T-cell (primary cell): ENCODE measurements around the gene CELF5. TPM values are rescaled to one million over a fixed set of nuclear protein-coding genes. Genes with fewer than 3 reads are reported as not detected.

Experiments
- ATAC-seq, 4 experiments: fragments of 200-7000 bp in 3 of 4; fragments of 150-1000 bp in 1 of 4; cut with Tn5 transposase; replicated peaks in 1 of 4; 1 replicate in 3 of 4; 2 replicates in 1 of 4; pipeline ENCODE4 v1.10.0; 2021; ENCODE audit warnings: moderate library complexity in 3 of 4, mild to moderate bottlenecking in 2 of 4, moderate number of reproducible peaks in 1 of 4
- CTCF ChIA-PET, 2 donors: fragments of 300-600 bp; sonication (Branson Sonifier 250); formaldehyde crosslinking; loops; one replicate each; lab custom pipeline; 2022; ENCODE audit warnings: antibody characterized with exemption in 2 of 2; lab: Charles Lee
- POLR2A ChIA-PET, 2 donors: fragments of 300-600 bp; sonication (Branson Sonifier 250); formaldehyde crosslinking; loops; one replicate each; lab custom pipeline; 2022; ENCODE audit warnings: antibody characterized with exemption in 2 of 2; lab: Charles Lee
- DNase-seq, 35 experiments: peaks; one replicate each; pipeline versions ENCODE4 v3.0.0 to v3.0.0-alpha.2; 2013 to 2023
- H3K27ac ChIP-seq: one replicate; pipeline ENCODE4 v1.5.1; 2013; ENCODE audit warnings: low read length
- H3K27me3 ChIP-seq, 2 experiments: replicated peaks in 1 of 2; 1 replicate in 1 of 2; 2 replicates in 1 of 2; pipeline versions ENCODE4 v1.6.1 to v1.7.0; 2013; ENCODE audit warnings: low read length in 1 of 2, mixed read lengths in 1 of 2; ENCODE audit not compliant: control insufficient read depth in 2 of 2, insufficient read depth in 2 of 2; ENCODE audit errors: extremely low read depth in 1 of 2
- H3K36me3 ChIP-seq, 2 donors: 1 replicate in 1 of 2; 2 replicates in 1 of 2; pipeline versions ENCODE4 v1.6.1 to v1.7.0; 2013; ENCODE audit warnings: low read length in 1 of 2; ENCODE audit not compliant: control insufficient read depth in 2 of 2, insufficient read depth in 1 of 2; ENCODE audit errors: extremely low read depth in 1 of 2
- H3K4me1 ChIP-seq, 2 experiments: 1 replicate in 1 of 2; 2 replicates in 1 of 2; pipeline versions ENCODE4 v1.6.1 to v1.7.0; 2013; ENCODE audit warnings: low read length in 2 of 2, mixed read lengths in 1 of 2; ENCODE audit not compliant: insufficient read depth in 2 of 2, control insufficient read depth in 1 of 2; ENCODE audit errors: extremely low read depth in 1 of 2
- H3K4me3 ChIP-seq, 2 donors: 1 replicate in 1 of 2; 2 replicates in 1 of 2; pipeline versions ENCODE4 v1.5.1 to v1.7.0; 2013; ENCODE audit warnings: mild to moderate bottlenecking in 2 of 2, low read length in 1 of 2, moderate library complexity in 1 of 2; ENCODE audit not compliant: control insufficient read depth in 1 of 2; ENCODE audit errors: extremely low read depth in 1 of 2
- H3K9me3 ChIP-seq: 2 replicates; pipeline ENCODE4 v1.7.0; 2013
- H3K27ac Mint-ChIP-seq, 2 donors: one replicate each; pipeline ENCODE4 v1.8.0; 2020 to 2021; ENCODE audit warnings: mild to moderate bottlenecking in 2 of 2, mixed read lengths in 2 of 2
- H3K27me3 Mint-ChIP-seq, 2 donors: one replicate each; pipeline ENCODE4 v1.8.0; 2021 to 2022; ENCODE audit warnings: mixed read lengths in 2 of 2
- H3K36me3 Mint-ChIP-seq: one replicate; pipeline ENCODE4 v1.8.0; 2021; ENCODE audit warnings: mixed read lengths
- H3K4me1 Mint-ChIP-seq, 3 donors: one replicate each; pipeline ENCODE4 v1.8.0; 2020 to 2022; ENCODE audit warnings: mixed read lengths in 3 of 3, mild to moderate bottlenecking in 1 of 3
- H3K4me3 Mint-ChIP-seq, 3 donors: one replicate each; pipeline ENCODE4 v1.8.0; 2020 to 2022; ENCODE audit warnings: mild to moderate bottlenecking in 3 of 3, mixed read lengths in 3 of 3, moderate library complexity in 3 of 3
- H3K9me3 Mint-ChIP-seq, 3 donors: one replicate each; pipeline ENCODE4 v1.8.0; 2020 to 2022; ENCODE audit warnings: mixed read lengths in 3 of 3
- WGBS: methylation state at CpG from one replicate; pipeline ENCODE4 v1.1.5; 2013; ENCODE audit warnings: missing lambda C conversion rate; ENCODE audit not compliant: insufficient coverage; 5-methylcytosine and 5-hydroxymethylcytosine counted together
- total RNA-seq, 35 experiments: library from RNA in 6 of 35; stranded (reverse) in 6 of 35; fragments of 120-200 nt in 1 of 35; gene quantifications; one replicate each; pipeline versions ENCODE4 v1.2.1 to v1.2.4 and lab custom pipeline; 2013 to 2026

The CELF5 gene
- total RNA-seq, 5 donors from 2014 or later (not counting 1 experiment from before 2014, with no cell fraction given), result 0.23 to 1.9 (median 0.39) TPM; not detected in 1

- H3K27me3 Mint-ChIP-seq, result no peaks in the 10 kb centered on the region
- Histone ChIP-seq H3K36me3 (peaks cover 20 to 30% of the 10 kb centered on the region in 2 donors), H3K4me1 (peaks cover 0 to 3% of the 10 kb centered on the region in 2 experiments), H3K4me3 (no peak overlapping the region), H3K27ac (no peak overlapping the region), H3K27me3 (peaks cover 0 to 7% of the 10 kb centered on the region in 2 experiments), H3K9me3 (no peaks in the 10 kb centered on the region)
- no peak for DNase-seq
- H3K36me3 Mint-ChIP-seq, result peaks cover 3% of the 10 kb centered on the region
- H3K4me3 Mint-ChIP-seq, result no peak overlapping the region
- WGBS, result 97% methylated on average over 38 of the region's 43 CpGs
- H3K9me3 Mint-ChIP-seq, result no peaks in the 10 kb centered on the region
- ChIA-PET POLR2A (no interaction called here), CTCF (no interaction called here)
- H3K27ac Mint-ChIP-seq, result no peak overlapping the region
- no peak for ATAC-seq
- peaks cover 0 to 3% (median 0%) of the 10 kb centered on the region in 3 donors for H3K4me1 Mint-ChIP-seq
Measured at GRCh38 chr19:3207461-3208242, 16.8 kb upstream of the CELF5 start.

GRCh38 chr19:3208317-3209207, 15.9 kb upstream of the CELF5 start:
- Histone ChIP-seq H3K27me3 (peaks cover 0 to 7% of the 10 kb centered on the region in 2 experiments), H3K4me1 (peaks cover 0 to 3% of the 10 kb centered on the region in 2 experiments), H3K4me3 (no peak overlapping the region), H3K9me3 (no peaks in the 10 kb centered on the region), H3K27ac (no peak overlapping the region), H3K36me3 (peaks cover 20 to 30% of the 10 kb centered on the region in 2 donors)
- no peak overlapping the region for H3K4me3 Mint-ChIP-seq
- no peak for DNase-seq
- H3K27ac Mint-ChIP-seq, result no peak overlapping the region
- 93% methylated on average over 14 of the region's 33 CpGs for WGBS
- H3K27me3 Mint-ChIP-seq, result no peaks in the 10 kb centered on the region
- ChIA-PET CTCF (interaction anchor here in 1 of 2 donors (0.5 kb wide), 1 partner anchor 191 kb away, joined by 7 read pairs; no protein-coding TSS in a partner anchor), POLR2A (no interaction called here)
- ATAC-seq, result no peak
- peaks cover 3% of the 10 kb centered on the region for H3K36me3 Mint-ChIP-seq
- H3K4me1 Mint-ChIP-seq, result peaks cover 0 to 3% (median 0%) of the 10 kb centered on the region in 3 donors
- H3K9me3 Mint-ChIP-seq, result no peaks in the 10 kb centered on the region

- CTCF ChIA-PET, result interaction anchor here (0.6 to 0.7 kb wide), 3 partner anchors 66 to 1029 kb away, joined by 3 read pairs; no protein-coding TSS in a partner anchor
- no peaks in the 10 kb centered on the region for H3K27me3 Mint-ChIP-seq
- H3K4me1 ChIP-seq, result peaks cover 0 to 3% of the 10 kb centered on the region in 2 experiments
- H3K4me1 Mint-ChIP-seq, result peaks cover 0 to 3% (median 0%) of the 10 kb centered on the region in 3 donors
- peak; percentile 78 to 89 (median 86) for ATAC-seq
- H3K4me3 ChIP-seq, result no peak overlapping the region
- DNase-seq, result peak in 34 of 35 experiments; percentile 27 to 74 (median 57)
- no peak overlapping the region for H3K27ac ChIP-seq
- H3K36me3 ChIP-seq, result peaks cover 20% of the 10 kb centered on the region in 2 donors
- H3K4me3 Mint-ChIP-seq, result no peak overlapping the region
- 49% methylated on average over 19 of the region's 20 CpGs for WGBS
- H3K27ac Mint-ChIP-seq, result no peak overlapping the region
- H3K9me3 Mint-ChIP-seq, result no peaks in the 10 kb centered on the region
- POLR2A ChIA-PET, result no interaction called here
- H3K36me3 Mint-ChIP-seq, result peaks cover 3% of the 10 kb centered on the region
- no peaks in the 10 kb centered on the region for H3K9me3 ChIP-seq
- peaks cover 0 to 7% of the 10 kb centered on the region in 2 experiments for H3K27me3 ChIP-seq
Measured at GRCh38 chr19:3210347-3211017, 14.0 kb upstream of the CELF5 start.

GRCh38 chr19:3211191-3211590, 13.3 kb upstream of the CELF5 start:
- no peaks in the 10 kb centered on the region for H3K9me3 Mint-ChIP-seq
- no peak overlapping the region for H3K27ac Mint-ChIP-seq
- Histone ChIP-seq H3K4me1 (peaks cover 0 to 3% of the 10 kb centered on the region in 2 experiments), H3K36me3 (peaks cover 16 to 20% of the 10 kb centered on the region in 2 donors), H3K27me3 (peaks cover 0 to 7% of the 10 kb centered on the region in 2 experiments), H3K4me3 (no peak overlapping the region), H3K9me3 (no peaks in the 10 kb centered on the region), H3K27ac (no peak overlapping the region)
- ATAC-seq, result no peak
- DNase-seq, result no peak
- H3K4me1 Mint-ChIP-seq, result peaks cover 0 to 3% (median 0%) of the 10 kb centered on the region in 3 donors
- CTCF ChIA-PET, result interaction anchor here (0.7 kb wide), 3 partner anchors 66 to 249 kb away, joined by 3 read pairs; no protein-coding TSS in a partner anchor
- H3K36me3 Mint-ChIP-seq, result peaks cover 3% of the 10 kb centered on the region
- 84% methylated on average over 10 of the region's 12 CpGs for WGBS
- no peaks in the 10 kb centered on the region for H3K27me3 Mint-ChIP-seq
- POLR2A ChIA-PET, result no interaction called here
- no peak overlapping the region for H3K4me3 Mint-ChIP-seq

GRCh38 chr19:3213159-3213558, 11.3 kb upstream of the CELF5 start:
- Histone ChIP-seq H3K4me1 (peaks cover 0 to 3% of the 10 kb centered on the region in 2 experiments), H3K36me3 (peaks cover 3 to 13% of the 10 kb centered on the region in 2 donors), H3K4me3 (no peak overlapping the region), H3K27ac (no peak overlapping the region), H3K9me3 (no peaks in the 10 kb centered on the region), H3K27me3 (peaks cover 0 to 10% of the 10 kb centered on the region in 2 experiments)
- Mint-ChIP-seq H3K9me3 (no peaks in the 10 kb centered on the region), H3K4me1 (peaks cover 0 to 3% (median 0%) of the 10 kb centered on the region in 3 donors), H3K27ac (no peak overlapping the region), H3K36me3 (peaks cover 3% of the 10 kb centered on the region), H3K4me3 (no peak overlapping the region), H3K27me3 (no peaks in the 10 kb centered on the region)
- DNase-seq (no peak), ATAC-seq (no peak)
- POLR2A ChIA-PET, result no interaction called here
- 95% methylated on average over 3 of the region's 7 CpGs for WGBS
- CTCF ChIA-PET, result interaction anchor here in 1 of 2 donors (0.6 to 0.7 kb wide), 2 partner anchors 16 to 662 kb away, joined by 3 to 7 read pairs; no protein-coding TSS in a partner anchor
